WTC11 (cell line): Measurements from ENCODE around the gene CCDC12.

Source experiments
- ATF1 ChIP-seq: sonication (generic); formaldehyde crosslinking; IDR thresholded peaks from 2 replicates; pipeline ENCODE4 v1.8.1; 2023; ENCODE audit warnings: mild to moderate bottlenecking, moderate library complexity, missing genetic modification reagents
- CREB1 ChIP-seq: sonication (generic); formaldehyde crosslinking; IDR thresholded peaks from 2 replicates; pipeline ENCODE4 v1.8.0; 2023; ENCODE audit warnings: mild to moderate bottlenecking, missing genetic modification reagents
- E2F5 ChIP-seq: sonication (generic); formaldehyde crosslinking; IDR thresholded peaks from 2 replicates; pipeline ENCODE4 v1.8.1; 2022; ENCODE audit warnings: mild to moderate bottlenecking, moderate library complexity, missing genetic modification reagents
- ELF4 ChIP-seq: sonication (generic); formaldehyde crosslinking; IDR thresholded peaks from 2 replicates; pipeline ENCODE4 v1.8.1; 2022; ENCODE audit warnings: low read depth, mild to moderate bottlenecking, moderate library complexity, missing genetic modification reagents
- JAZF1 ChIP-seq: fragments of 250-450 bp; sonication (Bioruptor Pico); IDR thresholded peaks from 2 replicates; pipeline ENCODE4 v1.9.0; 2021; ENCODE audit warnings: moderate library complexity, mild to moderate bottlenecking, inconsistent platforms
- NR2C2 ChIP-seq: sonication (generic); formaldehyde crosslinking; IDR thresholded peaks from 2 replicates; pipeline ENCODE4 v1.8.0; 2022; ENCODE audit warnings: mild to moderate bottlenecking, missing genetic modification reagents
- NR3C1 ChIP-seq: sonication (generic); formaldehyde crosslinking; conservative IDR thresholded peaks from 2 replicates; pipeline ENCODE4 v1.8.1; 2023; ENCODE audit warnings: low read depth, mild to moderate bottlenecking, missing genetic modification reagents
- ZNF138 ChIP-seq: sonication (generic); formaldehyde crosslinking; conservative IDR thresholded peaks from 2 replicates; pipeline ENCODE4 v1.8.1; 2022; ENCODE audit warnings: mild to moderate bottlenecking, moderate library complexity, missing genetic modification reagents
- ZNF281 ChIP-seq: sonication (generic); formaldehyde crosslinking; IDR thresholded peaks from 2 replicates; pipeline ENCODE4 v1.8.0; 2023; ENCODE audit warnings: mild to moderate bottlenecking, missing genetic modification reagents
- ZNF512 ChIP-seq: sonication (generic); formaldehyde crosslinking; IDR thresholded peaks from 2 replicates; pipeline ENCODE4 v1.8.1; 2022; ENCODE audit warnings: missing genetic modification reagents, borderline replicate concordance
- TF ChIP-seq, protein P1 (sequence below): fragments of 200-600 bp; IDR thresholded peaks from 2 replicates; pipeline ENCODE4 v1.8.0; 2022; ENCODE audit warnings: antibody characterized with exemption
- TF ChIP-seq, protein P2 (sequence below): fragments of 250-450 bp; sonication (Bioruptor Pico); IDR thresholded peaks from 2 replicates; pipeline ENCODE4 v1.9.0; 2021; ENCODE audit warnings: mild to moderate bottlenecking
- TF ChIP-seq, protein P3 (sequence below): sonication (generic); formaldehyde crosslinking; IDR thresholded peaks from 2 replicates; pipeline ENCODE4 v1.8.0; 2022; ENCODE audit warnings: mild to moderate bottlenecking, missing genetic modification reagents

DNA sequence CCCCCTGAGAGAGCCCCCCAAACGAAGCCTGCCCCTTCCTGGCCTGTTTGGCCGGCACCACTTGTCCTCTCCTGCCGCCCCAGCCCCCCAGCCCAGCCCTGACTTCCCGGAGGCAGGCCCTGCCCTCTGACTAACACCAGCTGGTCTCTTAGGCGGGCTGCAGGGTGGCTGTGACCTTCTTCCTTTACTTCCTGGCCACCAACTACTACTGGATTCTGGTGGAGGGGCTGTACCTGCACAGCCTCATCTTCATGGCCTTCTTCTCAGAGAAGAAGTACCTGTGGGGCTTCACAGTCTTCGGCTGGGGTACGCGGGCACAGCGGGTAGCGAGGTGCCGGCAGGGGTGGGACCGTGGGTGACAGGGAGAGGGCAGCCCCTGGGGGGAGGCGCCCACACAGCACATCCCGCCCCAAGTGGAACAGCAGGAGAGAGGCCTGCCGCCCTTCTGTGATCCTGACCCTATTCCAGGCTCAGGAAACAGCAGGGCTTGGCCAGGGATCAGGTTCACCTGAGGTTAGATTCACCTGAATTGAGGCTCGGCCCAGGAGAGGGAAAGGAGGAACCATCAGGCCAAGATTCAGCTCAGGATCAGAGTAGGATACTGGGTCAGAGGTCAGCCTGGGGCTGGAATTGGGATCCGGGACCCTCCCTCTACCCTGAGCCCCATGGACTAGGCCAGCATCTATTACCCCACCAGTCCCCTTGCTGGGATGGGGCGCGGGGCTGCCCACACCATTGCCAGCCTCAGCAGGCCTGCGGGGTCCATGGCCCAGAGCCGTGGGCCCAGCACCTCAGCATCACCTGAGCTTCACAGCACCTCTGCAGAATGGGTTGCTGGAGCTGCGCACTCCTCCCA, 77.2 kb downstream of the CCDC12 start:
- TF ChIP-seq, protein P1, sequence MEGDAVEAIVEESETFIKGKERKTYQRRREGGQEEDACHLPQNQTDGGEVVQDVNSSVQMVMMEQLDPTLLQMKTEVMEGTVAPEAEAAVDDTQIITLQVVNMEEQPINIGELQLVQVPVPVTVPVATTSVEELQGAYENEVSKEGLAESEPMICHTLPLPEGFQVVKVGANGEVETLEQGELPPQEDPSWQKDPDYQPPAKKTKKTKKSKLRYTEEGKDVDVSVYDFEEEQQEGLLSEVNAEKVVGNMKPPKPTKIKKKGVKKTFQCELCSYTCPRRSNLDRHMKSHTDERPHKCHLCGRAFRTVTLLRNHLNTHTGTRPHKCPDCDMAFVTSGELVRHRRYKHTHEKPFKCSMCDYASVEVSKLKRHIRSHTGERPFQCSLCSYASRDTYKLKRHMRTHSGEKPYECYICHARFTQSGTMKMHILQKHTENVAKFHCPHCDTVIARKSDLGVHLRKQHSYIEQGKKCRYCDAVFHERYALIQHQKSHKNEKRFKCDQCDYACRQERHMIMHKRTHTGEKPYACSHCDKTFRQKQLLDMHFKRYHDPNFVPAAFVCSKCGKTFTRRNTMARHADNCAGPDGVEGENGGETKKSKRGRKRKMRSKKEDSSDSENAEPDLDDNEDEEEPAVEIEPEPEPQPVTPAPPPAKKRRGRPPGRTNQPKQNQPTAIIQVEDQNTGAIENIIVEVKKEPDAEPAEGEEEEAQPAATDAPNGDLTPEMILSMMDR: no peak
- TF ChIP-seq ZNF281 (CRISPR knock-in tag): no peak
- no peak for TF ChIP-seq ZNF512 (CRISPR knock-in tag)
- no peak for TF ChIP-seq ELF4 (CRISPR knock-in tag)
- TF ChIP-seq, protein P2, sequence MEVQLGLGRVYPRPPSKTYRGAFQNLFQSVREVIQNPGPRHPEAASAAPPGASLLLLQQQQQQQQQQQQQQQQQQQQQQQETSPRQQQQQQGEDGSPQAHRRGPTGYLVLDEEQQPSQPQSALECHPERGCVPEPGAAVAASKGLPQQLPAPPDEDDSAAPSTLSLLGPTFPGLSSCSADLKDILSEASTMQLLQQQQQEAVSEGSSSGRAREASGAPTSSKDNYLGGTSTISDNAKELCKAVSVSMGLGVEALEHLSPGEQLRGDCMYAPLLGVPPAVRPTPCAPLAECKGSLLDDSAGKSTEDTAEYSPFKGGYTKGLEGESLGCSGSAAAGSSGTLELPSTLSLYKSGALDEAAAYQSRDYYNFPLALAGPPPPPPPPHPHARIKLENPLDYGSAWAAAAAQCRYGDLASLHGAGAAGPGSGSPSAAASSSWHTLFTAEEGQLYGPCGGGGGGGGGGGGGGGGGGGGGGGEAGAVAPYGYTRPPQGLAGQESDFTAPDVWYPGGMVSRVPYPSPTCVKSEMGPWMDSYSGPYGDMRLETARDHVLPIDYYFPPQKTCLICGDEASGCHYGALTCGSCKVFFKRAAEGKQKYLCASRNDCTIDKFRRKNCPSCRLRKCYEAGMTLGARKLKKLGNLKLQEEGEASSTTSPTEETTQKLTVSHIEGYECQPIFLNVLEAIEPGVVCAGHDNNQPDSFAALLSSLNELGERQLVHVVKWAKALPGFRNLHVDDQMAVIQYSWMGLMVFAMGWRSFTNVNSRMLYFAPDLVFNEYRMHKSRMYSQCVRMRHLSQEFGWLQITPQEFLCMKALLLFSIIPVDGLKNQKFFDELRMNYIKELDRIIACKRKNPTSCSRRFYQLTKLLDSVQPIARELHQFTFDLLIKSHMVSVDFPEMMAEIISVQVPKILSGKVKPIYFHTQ (CRISPR knock-in tag): no peak
- no peak for TF ChIP-seq JAZF1 (CRISPR knock-in tag)
- TF ChIP-seq, protein P3, sequence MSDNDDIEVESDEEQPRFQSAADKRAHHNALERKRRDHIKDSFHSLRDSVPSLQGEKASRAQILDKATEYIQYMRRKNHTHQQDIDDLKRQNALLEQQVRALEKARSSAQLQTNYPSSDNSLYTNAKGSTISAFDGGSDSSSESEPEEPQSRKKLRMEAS: no peak
- no peak for TF ChIP-seq ZNF138 (CRISPR knock-in tag)
- no peak for TF ChIP-seq NR2C2
- TF ChIP-seq CREB1: no peak
- no peak for TF ChIP-seq NR3C1
- no peak for TF ChIP-seq ATF1
- TF ChIP-seq E2F5 (CRISPR knock-in tag): no peak
